GM18861 (cell line): ENCODE measurements around the gene ACAA2.
"Not testable (repeated sequence)": the region's sequence is repeated elsewhere in the genome, so short reads cannot be mapped to it uniquely, and the experiment has no call there.

ENCODE experiments used
- ATAC-seq: cut with Tn5 transposase; IDR thresholded peaks from one replicate; pipeline ENCODE4 v1.9.1; 2021; ENCODE audit not compliant: unreplicated experiment

ACAA2 gene

GRCh38 chr18:49813069-49813318 is 339 bp downstream of the ACAA2 start:
- peak; percentile 28 for ATAC-seq

- no peak for ATAC-seq
Observed at GRCh38 chr18:49812286-49813068, 856 bp downstream of the ACAA2 start.

GRCh38 chr18:49811151-49811938 is 2.0 kb downstream of the ACAA2 start:
- ATAC-seq, result no peak

- ATAC-seq, result not testable (repeated sequence)
Observed at GRCh38 chr18:49808553-49809191, 4.7 kb downstream of the ACAA2 start.

GRCh38 chr18:49804096-49804495 is 9.2 kb downstream of the ACAA2 start:
- no peak for ATAC-seq

GRCh38 chr18:49802623-49803022 is 10.7 kb downstream of the ACAA2 start:
- no peak for ATAC-seq

- not testable (repeated sequence) for ATAC-seq
Observed at GRCh38 chr18:49800491-49800890, 12.8 kb downstream of the ACAA2 start.

GRCh38 chr18:49799806-49800205 is 13.5 kb downstream of the ACAA2 start:
- ATAC-seq, result not testable (repeated sequence)

- ATAC-seq, result no peak
Observed at GRCh38 chr18:49798001-49798400, 15.3 kb downstream of the ACAA2 start.

- no peak for ATAC-seq
Observed at GRCh38 chr18:49795612-49796552, 17.5 kb downstream of the ACAA2 start.

- no peak for ATAC-seq
Observed at GRCh38 chr18:49794743-49795142, 18.6 kb downstream of the ACAA2 start.

- ATAC-seq, result not testable (repeated sequence)
Observed at GRCh38 chr18:49789560-49790134, 23.7 kb downstream of the ACAA2 start.

- peak; percentile 62 for ATAC-seq
Observed at GRCh38 chr18:49788327-49788898, 24.9 kb downstream of the ACAA2 start.

- no peak for ATAC-seq
Observed at GRCh38 chr18:49786019-49786720, 27.2 kb downstream of the ACAA2 start.

GRCh38 chr18:49784427-49785185 is 28.7 kb downstream of the ACAA2 start:
- ATAC-seq, result no peak

- not testable (repeated sequence) for ATAC-seq
Observed at GRCh38 chr18:49783631-49784030, 29.7 kb downstream of the ACAA2 start.

GRCh38 chr18:49778826-49779465 is 34.4 kb downstream of the ACAA2 start:
- no peak for ATAC-seq

GRCh38 chr18:49769047-49769728 is 44.1 kb downstream of the ACAA2 start:
- ATAC-seq, result no peak
